GM18858 (cell line): ENCODE results near the gene AP3B1.
"Not testable (repeated sequence)": the region's sequence is repeated elsewhere in the genome, so short reads cannot be mapped to it uniquely, and the experiment has no call there.

ENCODE experiments used
- ATAC-seq: cut with Tn5 transposase; IDR thresholded peaks from one replicate; pipeline ENCODE4 v1.9.1; 2021; ENCODE audit not compliant: unreplicated experiment

AP3B1 gene

DNA sequence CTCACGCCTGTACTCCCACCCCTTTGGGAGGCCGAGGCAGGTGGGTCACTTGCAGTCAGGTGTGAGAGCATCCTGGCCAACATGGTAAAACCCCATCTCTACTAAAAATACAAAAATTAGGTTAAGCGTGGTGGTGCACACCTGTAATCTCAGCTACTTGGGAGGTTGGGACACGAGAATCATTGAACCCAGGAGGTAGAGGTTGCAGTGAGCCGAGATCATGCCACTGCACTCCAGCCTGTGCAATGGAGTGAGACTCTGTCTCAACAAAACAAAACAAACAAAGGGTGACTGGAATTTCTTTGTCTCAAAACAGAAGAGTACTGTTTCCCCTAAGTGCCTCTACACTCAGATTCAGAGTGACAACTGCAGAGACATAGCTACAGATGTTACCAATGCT, 116.1 kb downstream of the AP3B1 start:
- ATAC-seq, result no peak

GRCh38 chr5:78170335-78170734, 124.2 kb downstream of the AP3B1 start:
- not testable (repeated sequence) for ATAC-seq

DNA sequence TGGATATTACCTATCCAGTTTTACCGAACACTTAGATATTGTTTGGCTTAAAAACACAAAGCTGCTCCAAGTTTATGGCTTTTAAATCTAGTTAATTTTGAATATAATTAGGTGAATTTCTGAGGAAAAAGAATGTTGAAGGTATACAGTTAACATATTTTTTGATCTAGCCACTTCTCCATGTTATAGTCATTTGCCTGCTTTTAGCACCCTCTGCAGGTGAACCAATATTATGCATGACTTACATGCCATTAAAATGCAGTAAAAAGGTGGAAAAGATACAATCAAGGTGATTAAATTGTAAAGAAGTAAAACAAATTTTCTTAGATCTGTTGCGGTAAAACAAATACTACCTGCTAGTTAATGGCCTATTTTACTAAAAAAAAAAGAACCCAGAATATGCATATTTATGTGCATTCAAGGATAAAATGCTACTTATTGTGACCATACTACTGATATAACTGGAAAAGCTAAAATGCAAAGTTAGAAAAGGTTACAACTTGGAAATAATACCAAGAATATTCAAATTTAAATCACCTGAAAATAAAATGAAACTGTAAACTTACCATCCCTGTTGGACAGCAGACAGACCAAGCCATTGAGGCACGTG, 132.1 kb downstream of the AP3B1 start:
- no peak for ATAC-seq

- ATAC-seq, result no peak
Observed at GRCh38 chr5:78157001-78157400, 137.5 kb downstream of the AP3B1 start.

GRCh38 chr5:78151594-78152271, 142.8 kb downstream of the AP3B1 start:
- ATAC-seq, result no peak

GRCh38 chr5:78137290-78137689, 157.2 kb downstream of the AP3B1 start:
- ATAC-seq, result no peak

DNA sequence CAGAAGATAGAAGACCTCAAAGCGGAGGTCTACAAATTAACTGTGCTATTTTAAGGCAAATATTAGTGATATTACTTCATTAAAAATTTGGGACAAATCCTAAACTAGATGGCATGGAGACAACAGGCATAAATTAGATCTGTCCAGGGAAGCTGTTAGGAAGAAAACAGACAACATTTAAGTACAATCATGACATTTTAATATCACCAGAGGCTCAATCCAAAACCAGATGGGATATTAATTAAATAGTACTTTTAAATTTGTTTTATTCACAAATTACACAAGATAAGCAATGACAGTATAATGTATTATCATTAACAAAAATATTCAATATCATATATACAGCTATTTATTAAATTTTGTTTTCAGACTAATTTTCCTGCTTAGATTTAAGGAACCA, 161.1 kb downstream of the AP3B1 start:
- ATAC-seq, result no peak

DNA sequence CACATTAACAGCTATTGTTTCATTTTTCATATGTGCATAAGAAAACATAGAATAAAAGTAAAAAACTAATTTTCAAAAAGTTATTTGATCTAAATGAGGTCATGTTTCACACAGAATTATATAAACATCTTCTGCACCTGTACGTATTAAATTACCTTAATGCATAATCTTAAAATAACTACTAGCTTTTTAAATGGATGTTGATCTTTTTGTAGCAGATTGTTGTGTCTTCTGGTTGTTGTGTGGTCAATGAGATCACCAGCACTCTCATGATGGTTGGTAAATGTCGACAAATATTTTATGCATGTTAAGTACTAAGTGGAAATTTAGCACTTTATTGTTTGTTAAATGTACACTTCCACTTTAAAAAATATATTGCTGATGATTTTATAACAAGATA, 162.0 kb downstream of the AP3B1 start:
- ATAC-seq, result no peak

DNA sequence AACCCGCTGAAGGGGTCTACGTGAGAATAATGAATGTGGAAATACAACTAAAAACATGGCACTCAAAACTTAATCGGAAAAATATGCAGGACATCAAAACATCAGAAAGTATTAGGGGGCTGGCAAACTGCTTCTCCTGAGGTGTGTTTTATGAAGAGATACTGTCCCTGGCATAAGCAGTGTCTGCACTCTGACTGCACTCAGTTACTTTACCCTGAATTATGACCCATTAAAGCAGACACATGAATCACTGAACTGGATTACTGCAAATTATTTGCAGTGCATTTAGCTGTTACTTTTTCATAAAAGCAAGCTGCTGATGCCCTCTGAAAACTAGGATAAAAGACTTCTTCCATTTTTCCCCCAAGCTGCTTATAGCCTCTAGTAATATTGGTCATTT, 164.9 kb downstream of the AP3B1 start:
- no peak for ATAC-seq

GRCh38 chr5:78127875-78128274, 166.6 kb downstream of the AP3B1 start:
- no peak for ATAC-seq

DNA sequence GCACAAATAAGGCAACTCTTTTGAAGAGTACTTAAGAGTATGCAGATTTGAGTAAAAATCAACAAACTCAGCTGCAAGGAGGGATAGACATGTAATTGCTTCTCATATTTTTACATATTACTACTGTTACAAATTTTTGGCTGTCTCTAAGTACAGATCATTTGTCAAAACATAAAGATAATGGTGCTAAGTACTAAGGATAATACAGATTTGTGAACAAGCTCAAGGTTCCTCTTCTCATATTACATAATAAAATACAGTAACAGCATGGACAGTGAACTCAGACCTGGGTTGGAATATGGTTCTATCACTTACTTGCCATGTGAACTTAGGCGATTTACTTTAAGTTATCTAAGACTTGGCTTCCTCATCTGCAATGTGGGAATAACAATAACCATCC, 168.0 kb downstream of the AP3B1 start:
- no peak for ATAC-seq

- no peak for ATAC-seq
Observed at GRCh38 chr5:78116167-78116566, 178.3 kb downstream of the AP3B1 start.

DNA sequence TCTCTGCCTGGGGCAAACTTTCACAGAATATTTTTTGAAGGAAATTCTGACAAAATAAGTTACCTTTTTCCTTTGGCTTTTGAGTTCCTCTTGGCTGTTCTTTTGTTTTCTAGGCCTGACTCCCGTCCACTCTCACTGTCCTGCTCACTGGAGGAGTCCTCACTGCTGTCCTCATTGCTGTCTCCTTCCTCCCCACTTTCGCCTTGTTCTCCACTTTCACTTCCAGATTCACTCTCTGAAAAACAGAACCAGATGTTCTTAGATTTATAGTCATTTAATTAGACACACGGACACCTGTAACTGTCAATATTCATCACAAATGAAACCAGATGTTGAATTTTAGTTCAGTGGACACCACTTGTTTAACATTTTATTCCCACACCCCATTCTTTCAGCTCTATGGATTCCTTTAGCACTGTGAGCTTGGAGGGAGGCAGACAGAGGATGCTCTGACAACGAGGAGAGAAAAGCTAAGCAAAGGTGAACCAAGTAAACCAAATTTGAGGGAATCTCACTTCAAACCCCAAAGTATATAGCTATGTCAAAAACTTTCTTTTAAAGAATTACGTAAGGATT, 180.7 kb downstream of the AP3B1 start:
- no peak for ATAC-seq

- no peak for ATAC-seq
Observed at GRCh38 chr5:78112931-78113330, 181.6 kb downstream of the AP3B1 start.

- peak; percentile 54 for ATAC-seq
Observed at GRCh38 chr5:78109891-78110324, 184.6 kb downstream of the AP3B1 start.

- no peak for ATAC-seq
Observed at GRCh38 chr5:78108564-78108963, 185.9 kb downstream of the AP3B1 start.

DNA sequence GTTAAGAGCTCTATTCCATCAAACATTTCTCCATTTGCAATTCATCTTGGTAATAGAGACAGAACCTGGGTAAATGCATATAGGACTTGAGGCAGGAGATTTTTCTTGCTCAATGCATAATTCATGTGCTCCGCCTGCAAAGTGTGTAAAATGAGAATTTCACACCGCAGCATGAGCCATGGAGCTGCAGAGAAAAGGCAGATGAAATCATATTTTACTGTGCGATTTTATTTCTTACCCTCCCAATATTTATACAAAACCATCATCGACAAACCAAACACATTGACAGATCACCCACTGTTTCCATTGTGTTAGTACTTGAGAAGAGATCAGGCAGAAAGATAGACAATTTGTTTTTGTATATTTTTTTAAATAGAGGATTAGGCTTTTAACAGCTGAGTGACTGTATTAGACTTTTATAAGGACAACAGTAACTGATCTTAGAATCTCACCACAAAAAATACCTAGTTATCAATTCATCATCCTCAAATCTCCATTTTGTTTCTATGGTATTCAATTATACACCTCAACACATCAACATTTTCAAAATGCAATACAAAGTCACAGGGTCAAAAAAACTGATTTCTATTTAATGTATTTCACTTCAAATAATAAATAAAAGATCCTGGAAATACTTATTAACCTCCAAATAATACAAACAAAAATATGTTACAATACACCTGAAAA, 191.1 kb downstream of the AP3B1 start:
- ATAC-seq, result no peak

DNA sequence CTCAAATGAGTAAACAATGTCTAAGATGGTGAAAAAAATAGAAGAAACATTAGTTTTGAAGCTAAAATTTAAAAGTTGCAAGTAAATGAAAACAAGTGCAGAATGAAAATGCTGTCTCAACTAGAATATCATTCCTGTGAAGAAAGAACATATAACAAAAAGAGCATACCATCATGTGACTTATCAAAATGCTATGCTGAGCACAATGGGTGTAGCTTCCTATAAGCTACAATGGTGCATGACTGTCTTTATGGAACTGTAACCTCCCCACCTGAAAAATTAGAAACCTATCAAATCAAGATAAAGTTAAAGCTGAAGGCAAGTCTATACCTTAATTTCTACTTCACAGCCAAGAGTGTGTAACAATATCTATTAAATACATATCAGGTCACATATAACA, 192.0 kb downstream of the AP3B1 start:
- ATAC-seq, result no peak

GRCh38 chr5:78095125-78095524, 199.4 kb downstream of the AP3B1 start:
- ATAC-seq, result no peak

GRCh38 chr5:78090002-78090401, 204.5 kb downstream of the AP3B1 start:
- ATAC-seq, result no peak

DNA sequence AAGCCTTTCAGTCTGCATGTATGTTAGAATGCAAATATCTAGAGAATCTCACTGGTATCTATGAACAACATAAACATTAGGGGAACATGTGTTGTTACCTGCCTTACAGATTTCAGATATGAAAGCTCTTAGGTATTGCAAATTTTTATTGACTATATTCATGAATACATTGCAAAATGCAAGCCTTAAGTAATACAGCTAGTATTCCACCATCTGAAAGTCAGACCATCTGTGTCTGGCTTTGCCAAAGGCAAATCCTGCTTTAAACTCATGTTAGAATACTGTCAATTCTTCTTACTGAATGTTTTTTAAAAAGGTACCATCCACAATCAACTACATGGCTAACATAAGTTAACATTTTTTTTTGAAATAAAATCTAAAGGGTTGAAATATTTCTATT, 215.6 kb downstream of the AP3B1 start:
- ATAC-seq, result no peak
